Ovary (tissue), 9 donors: ENCODE data around the gene TUBA1C. TPM values are rescaled to one million over a fixed set of nuclear protein-coding genes. Genes with fewer than 3 reads are reported as not detected.
"Not testable (repeated sequence)": the region's sequence is repeated elsewhere in the genome, so short reads cannot be mapped to it uniquely, and the experiment has no call there.

Source experiments
- DNase-seq, 5 donors: peaks; one replicate each; pipeline ENCODE4 v3.0.0-alpha.2; 2019 to 2020
- H3K27ac ChIP-seq, 2 donors: fragments of 200-600 bp; one replicate each; pipeline versions ENCODE4 v1.5.1 to v1.8.0; 2019 to 2022
- H3K27me3 ChIP-seq: fragments of 200-600 bp; one replicate; pipeline ENCODE4 v1.8.0; 2022
- H3K36me3 ChIP-seq: fragments of 200-600 bp; sonication (generic); one replicate; pipeline ENCODE4 v1.5.1; 2019
- H3K4me1 ChIP-seq: one replicate; pipeline ENCODE4 v1.8.1; 2013; ENCODE audit warnings: mild to moderate bottlenecking, moderate library complexity; ENCODE audit not compliant: insufficient read depth
- H3K4me3 ChIP-seq: fragments of 200-600 bp; sonication (generic); one replicate; pipeline ENCODE4 v1.5.1; 2017
- H3K9me3 ChIP-seq, 2 donors: fragments of 200-600 bp in 1 of 2; sonication (generic) in 1 of 2; one replicate each; pipeline versions ENCODE4 v1.5.1 to v1.8.1; 2013 to 2019; ENCODE audit warnings: mild to moderate bottlenecking in 1 of 2, moderate library complexity in 1 of 2
- CTCF ChIP-seq, 3 donors: fragments of 450-650 bp in 2 of 3; fragments of 200-600 bp in 1 of 3; IDR thresholded peaks; one replicate each; pipeline versions ENCODE4 v1.5.1 to v1.8.0; 2016 to 2022; ENCODE audit warnings: antibody characterized with exemption in 3 of 3, mild to moderate bottlenecking in 1 of 3
- EP300 ChIP-seq: sonication (generic); formaldehyde crosslinking; IDR thresholded peaks from one replicate; pipeline ENCODE4 v1.6.1; 2017; ENCODE audit warnings: antibody characterized with exemption
- POLR2A ChIP-seq: fragments of 450-650 bp; IDR thresholded peaks from one replicate; pipeline ENCODE4 v1.6.1; 2017; ENCODE audit warnings: antibody characterized with exemption, mild to moderate bottlenecking, moderate library complexity
- WGBS, 3 donors: extraction: QIAGEN DNeasy Blood & Tissue Kit in 1 of 3; methylation state at CpG; one replicate each; pipeline versions ENCODE4 v1.1.5 to v1.1.7; 2013 to 2017; 5-methylcytosine and 5-hydroxymethylcytosine counted together
- intact Hi-C, 4 donors: fragments of 100-400 bp; cut with DNase I; formaldehyde crosslinking; loops; one replicate each; pipeline versions ENCODE4 v1.11.0 to v1.15.1; 2022 to 2023
- polyA plus RNA-seq, 2 donors: library from polyadenylated mRNA; stranded (reverse); fragments of 200-250 nt in 1 of 2; fragments of 350-450 nt in 1 of 2; fragmentation: Illumina TruSeq in 1 of 2; extraction: RNeasy Lipid Tissue Mini Kit (QIAGEN cat#74804) in 1 of 2; gene quantifications; one replicate each; pipeline ENCODE4 v1.2.3, GENCODE V29; 2013 to 2014
- total RNA-seq, 7 donors: library from RNA; depleted of rRNA in 2 of 7; stranded (reverse); fragments of >200 nt in 2 of 7; fragmentation: NEBNext Ultra II Directional in 3 of 7; extraction: Animal tissue kit (Norgen Biotek cat#: 25700) in 3 of 7; gene quantifications; one replicate each; pipeline versions ENCODE4 v1.1.0 to v1.2.4, GENCODE V29; 2016 to 2023
- donor health status: DM: no; HTN: no; CAD: no; lungs with moderate emphysema.
- donor health status: DM: no; HTN: no; CAD: no.
- donor health status: Bipolar disorder and iron deficiency.
- donor health status: DM: yes; HTN: yes; CAD: no.
- donor health status: DM: no; HTN: no; CAD: no.
- donor health status: DM: yes; HTN: yes; CAD: no.

The TUBA1C gene
- total and polyA plus RNA-seq, 9 donors = 51.9 to 179 (median 101) TPM

- intact Hi-C loops = no loop called here
- Histone ChIP-seq H3K4me1 (peaks cover 15% of the 10 kb centered on the region), H3K27ac (no peak overlapping the region), H3K9me3 (no peaks in the 10 kb centered on the region), H3K36me3 (no peaks in the 10 kb centered on the region), H3K27me3 (no peaks in the 10 kb centered on the region), H3K4me3 (no peak overlapping the region)
- WGBS, 3 donors = 43 to 54% (median 53%) methylated on average over 5 of the region's 5 CpGs
- TF ChIP-seq POLR2A (no peak), CTCF (IDR thresholded peaks at IDR 0.05) (no peak), EP300 (no peak)
- DNase-seq = no peak
Observed at GRCh38 chr12:49263400-49263763, 1.5 kb upstream of the TUBA1C start.

DNA sequence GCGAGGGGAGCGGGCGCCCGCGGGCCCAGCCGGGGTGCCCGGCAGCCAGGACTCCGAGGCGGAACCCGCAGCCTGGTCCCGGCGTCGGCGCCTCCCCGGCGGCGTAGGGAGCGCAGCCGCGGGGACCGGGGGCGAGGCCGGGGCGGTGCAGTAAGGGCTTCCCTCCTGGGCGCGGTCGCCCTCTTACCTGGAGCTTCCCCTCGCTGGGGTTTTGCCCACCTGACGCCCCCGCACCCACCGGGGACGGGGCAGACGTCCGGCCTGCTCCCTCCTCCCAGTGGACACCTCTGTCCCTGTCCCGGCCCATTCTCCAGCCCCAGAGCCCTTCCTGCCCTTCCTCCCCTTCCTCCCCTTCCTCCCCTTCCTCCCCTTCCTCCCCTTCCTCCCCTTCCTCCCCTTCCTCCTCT is 413 bp upstream of the TUBA1C start:
- H3K4me1 ChIP-seq = peaks cover 13% of the 10 kb centered on the region
- peak overlapping the region; percentile 52 to 66 for H3K27ac ChIP-seq
- TF ChIP-seq CTCF (IDR thresholded peaks at IDR 0.05) = peak in 1 of 3 donors; percentile 13
- TF ChIP-seq POLR2A = no peak
- TF ChIP-seq EP300 = no peak
- H3K36me3 ChIP-seq = no peaks in the 10 kb centered on the region
- H3K4me3 ChIP-seq = peak overlapping the region; percentile 70
- H3K27me3 ChIP-seq = no peaks in the 10 kb centered on the region
- WGBS, 3 donors = 0 to 1% (median 0%) methylated on average over 30 to 35 of the region's 35 CpGs
- no peak for DNase-seq
- H3K9me3 ChIP-seq = no peaks in the 10 kb centered on the region
- intact Hi-C loops = no loop called here

- H3K4me3 ChIP-seq, H3K36me3 ChIP-seq, H3K9me3 ChIP-seq, DNase-seq, H3K27me3 ChIP-seq, intact Hi-C loops, H3K4me1 ChIP-seq, H3K27ac ChIP-seq: not testable (repeated sequence)
- 72 to 82% (median 75%) methylated on average over 6 of the region's 6 CpGs for WGBS, 3 donors
Observed at GRCh38 chr12:49269191-49269590, 4.3 kb downstream of the TUBA1C start.

DNA sequence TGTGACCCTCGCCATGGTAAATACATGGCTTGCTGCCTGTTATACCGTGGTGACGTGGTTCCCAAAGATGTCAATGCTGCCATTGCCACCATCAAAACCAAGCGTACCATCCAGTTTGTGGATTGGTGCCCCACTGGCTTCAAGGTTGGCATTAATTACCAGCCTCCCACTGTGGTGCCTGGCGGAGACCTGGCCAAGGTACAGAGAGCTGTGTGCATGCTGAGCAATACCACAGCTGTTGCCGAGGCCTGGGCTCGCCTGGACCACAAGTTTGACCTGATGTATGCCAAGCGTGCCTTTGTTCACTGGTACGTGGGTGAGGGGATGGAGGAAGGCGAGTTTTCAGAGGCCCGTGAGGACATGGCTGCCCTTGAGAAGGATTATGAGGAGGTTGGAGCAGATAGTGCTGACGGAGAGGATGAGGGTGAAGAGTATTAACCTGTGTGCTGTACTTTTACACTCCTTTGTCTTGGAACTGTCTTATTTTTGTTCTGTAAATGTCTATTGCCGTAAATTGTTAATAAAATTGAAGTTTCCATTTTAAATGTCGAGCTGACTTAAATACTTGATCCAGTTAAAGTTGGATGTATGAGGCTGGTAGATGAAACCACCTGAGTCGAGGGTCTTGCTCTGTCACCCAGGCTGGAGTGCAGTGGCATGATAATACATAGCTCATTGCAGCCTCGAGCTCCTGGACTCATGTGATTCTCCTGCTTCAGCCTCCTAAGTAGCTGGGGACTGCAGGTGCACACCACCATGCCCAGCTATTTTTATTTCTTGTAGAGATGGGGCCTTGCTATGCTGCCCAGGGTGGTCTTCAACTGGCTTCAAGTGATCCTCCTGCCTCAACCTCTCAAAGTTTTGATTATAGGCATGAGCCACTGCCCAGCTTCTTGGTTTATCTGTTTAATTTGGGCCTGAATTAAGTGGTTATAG is 8.2 kb downstream of the TUBA1C start:
- no peak overlapping the region for H3K4me3 ChIP-seq
- WGBS, 3 donors = 92 to 96% (median 93%) methylated on average over 16 of the region's 16 CpGs
- H3K4me1 ChIP-seq = peaks cover under 1% of the 10 kb centered on the region
- intact Hi-C loops = no loop called here
- no peaks in the 10 kb centered on the region for H3K27me3 ChIP-seq
- H3K9me3 ChIP-seq = no peaks in the 10 kb centered on the region
- DNase-seq = no peak
- TF ChIP-seq EP300 = no peak
- TF ChIP-seq POLR2A = no peak
- no peak for TF ChIP-seq CTCF (IDR thresholded peaks at IDR 0.05)
- no peak overlapping the region for H3K27ac ChIP-seq
- no peaks in the 10 kb centered on the region for H3K36me3 ChIP-seq

DNA sequence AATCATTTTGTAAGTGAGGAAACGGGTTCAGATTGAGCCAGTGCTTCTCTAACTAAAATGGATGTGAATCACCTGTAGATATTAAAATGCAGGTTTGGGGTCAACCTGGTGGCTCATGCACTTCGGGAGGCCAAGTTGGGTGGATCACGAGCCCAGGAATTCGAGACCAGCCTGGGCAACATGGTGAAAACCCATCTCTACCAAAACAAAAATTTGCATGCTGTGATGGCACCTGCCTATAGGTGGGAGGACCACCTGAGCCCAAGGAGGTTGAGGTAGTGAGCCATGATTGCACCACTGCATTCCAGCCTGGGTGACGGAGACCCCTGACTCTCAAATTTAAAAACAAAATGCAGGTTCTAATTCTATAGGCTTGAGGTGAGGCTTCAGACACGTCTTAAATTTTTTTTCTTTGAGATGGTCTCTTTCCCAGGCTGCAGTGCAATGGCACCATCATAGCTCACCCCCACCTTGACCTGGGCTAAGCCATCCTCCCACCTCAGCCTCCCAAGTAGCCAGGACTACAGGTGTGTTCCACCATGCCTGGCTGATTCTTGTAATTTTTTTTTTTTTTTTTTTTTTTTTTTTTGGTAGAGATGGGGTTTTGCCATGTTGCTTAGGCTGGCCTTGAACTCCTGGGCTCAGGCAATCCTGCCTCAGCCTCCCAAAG is 9.0 kb downstream of the TUBA1C start:
- DNase-seq = no peak
- intact Hi-C loops = no loop called here
- Histone ChIP-seq H3K27ac (no peak overlapping the region), H3K36me3 (no peaks in the 10 kb centered on the region), H3K9me3 (no peaks in the 10 kb centered on the region), H3K4me1 (no peaks in the 10 kb centered on the region), H3K4me3 (no peak overlapping the region), H3K27me3 (no peaks in the 10 kb centered on the region)
- no peak for TF ChIP-seq CTCF (IDR thresholded peaks at IDR 0.05)
- TF ChIP-seq POLR2A = no peak
- no peak for TF ChIP-seq EP300
- whole genome bisulfite sequencing, 3 donors = 90 to 98% (median 92%) methylated on average over 6 of the region's 6 CpGs
